NCI-H1436 treated with DMSO at 0.1 percent for 48 hours (cell line): ENCODE results near the gene C11orf71.

ENCODE experiments used
- DNase-seq: peaks from one replicate; lab custom pipeline; 2025; lab: John Stamatoyannopoulos, UW

Gene C11orf71

GRCh38 chr11:114399490-114400215 is 658 bp downstream of the C11orf71 start:
- peak; percentile 9 for DNase-seq

- no peak for DNase-seq
Observed at GRCh38 chr11:114398303-114398920, 1.9 kb downstream of the C11orf71 start.

- DNase-seq, result no peak
Observed at GRCh38 chr11:114397349-114397982, 2.8 kb downstream of the C11orf71 start.

GRCh38 chr11:114396916-114397315 is 3.4 kb downstream of the C11orf71 start:
- DNase-seq, result no peak

- DNase-seq, result no peak
Observed at GRCh38 chr11:114395736-114396135, 4.6 kb downstream of the C11orf71 start.

GRCh38 chr11:114392735-114393667 is 7.3 kb downstream of the C11orf71 start:
- DNase-seq, result no peak

GRCh38 chr11:114386545-114386944 is 13.8 kb downstream of the C11orf71 start:
- no peak for DNase-seq

- no peak for DNase-seq
Observed at GRCh38 chr11:114386131-114386530, 14.2 kb downstream of the C11orf71 start.

GRCh38 chr11:114384487-114384886 is 15.8 kb downstream of the C11orf71 start:
- no peak for DNase-seq

GRCh38 chr11:114382509-114382908 is 17.8 kb downstream of the C11orf71 start:
- DNase-seq, result no peak

- DNase-seq, result no peak
Observed at GRCh38 chr11:114379394-114380069, 20.8 kb downstream of the C11orf71 start.

GRCh38 chr11:114377612-114378267 is 22.6 kb downstream of the C11orf71 start:
- DNase-seq, result no peak

- DNase-seq, result no peak
Observed at GRCh38 chr11:114375052-114375451, 25.3 kb downstream of the C11orf71 start.

- DNase-seq, result no peak
Observed at GRCh38 chr11:114368918-114369680, 31.2 kb downstream of the C11orf71 start.

- no peak for DNase-seq
Observed at GRCh38 chr11:114367244-114367957, 32.9 kb downstream of the C11orf71 start.

- no peak for DNase-seq
Observed at GRCh38 chr11:114366331-114367243, 33.7 kb downstream of the C11orf71 start.

GRCh38 chr11:114362958-114363357 is 37.4 kb downstream of the C11orf71 start:
- no peak for DNase-seq

GRCh38 chr11:114362326-114362725 is 38.0 kb downstream of the C11orf71 start:
- DNase-seq, result no peak
